Suppressor macrophage (primary cell): ENCODE measurements around the gene LTB4R2.
A peak's percentile ranks its signal among the peaks of the same experiment; 100 is the strongest.
"Not testable (repeated sequence)": the region's sequence is repeated elsewhere in the genome, so short reads cannot be mapped to it uniquely, and the experiment has no call there.

ENCODE experiments used
- DNase-seq, 4 experiments: peaks; one replicate each; pipeline ENCODE4 v3.0.0-alpha.2; 2020 to 2022

LTB4R2 gene

GRCh38 chr14:24340606-24341005 lies 30.7 kb downstream of the LTB4R2 start:
- DNase-seq: no peak

- no peak for DNase-seq
Measured at GRCh38 chr14:24342889-24343288, 32.9 kb downstream of the LTB4R2 start.

DNA sequence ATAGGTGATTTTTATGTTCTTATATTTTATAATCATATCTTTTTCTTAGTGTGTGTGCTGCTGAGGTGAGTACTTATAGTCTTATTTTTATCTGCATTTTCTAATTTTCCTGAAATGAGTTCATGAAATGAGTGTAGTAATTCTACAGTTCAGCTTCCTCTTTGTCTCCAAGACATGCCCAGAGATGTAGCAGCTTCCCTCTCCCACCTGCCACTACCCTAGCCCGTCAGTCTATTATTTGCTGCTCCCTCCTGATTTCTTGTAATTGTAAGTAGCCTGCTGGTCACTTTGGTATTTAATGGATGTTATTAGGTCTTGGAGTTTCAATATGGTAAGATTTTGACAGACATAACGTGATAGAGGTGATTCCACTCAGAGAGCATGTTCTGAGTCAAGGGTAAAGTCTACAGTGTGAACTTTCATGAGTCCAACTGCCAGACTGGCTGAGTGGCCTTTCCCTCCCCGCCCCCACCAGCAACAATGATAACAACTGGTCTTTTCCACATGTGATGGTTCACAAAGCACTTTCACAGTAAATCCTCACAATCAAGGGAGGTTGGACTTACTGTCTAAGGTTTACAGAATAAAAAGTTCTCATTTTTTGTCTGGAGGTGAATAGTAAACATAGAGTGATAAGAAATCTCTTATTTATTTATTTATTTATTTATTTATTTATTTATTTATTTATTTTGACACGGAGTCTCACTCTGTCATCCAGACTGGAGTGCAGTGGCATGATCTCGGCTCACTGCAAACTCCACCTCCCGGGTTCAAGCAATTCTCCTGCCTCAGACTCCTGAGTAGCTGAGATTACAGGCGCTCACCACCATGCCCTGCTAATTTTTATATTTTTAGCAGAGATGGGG lies 34.1 kb downstream of the LTB4R2 start:
- peak in 1 of 4 experiments; percentile 32 for DNase-seq

- DNase-seq: no peak
Measured at GRCh38 chr14:24347134-24347533, 37.2 kb downstream of the LTB4R2 start.

DNA sequence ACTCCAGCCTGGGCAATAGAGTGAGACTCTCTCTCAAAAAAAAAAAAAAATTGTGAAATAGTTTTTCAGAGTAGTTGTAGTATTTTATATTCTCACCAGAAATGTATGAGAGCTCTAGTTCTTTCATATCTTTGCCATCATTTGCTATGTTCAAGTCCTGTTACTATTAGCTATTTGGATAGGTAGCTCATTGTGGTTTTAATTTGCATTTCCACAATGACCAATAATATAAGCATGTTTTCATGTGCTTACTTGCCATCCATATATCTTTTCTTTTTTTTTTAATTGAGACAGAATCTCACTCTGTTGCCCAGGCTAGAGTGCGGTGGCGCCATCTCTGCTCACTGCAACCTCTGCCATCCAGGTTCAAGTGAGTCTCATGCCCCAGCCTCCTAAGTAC lies 38.2 kb downstream of the LTB4R2 start:
- DNase-seq: no peak

DNA sequence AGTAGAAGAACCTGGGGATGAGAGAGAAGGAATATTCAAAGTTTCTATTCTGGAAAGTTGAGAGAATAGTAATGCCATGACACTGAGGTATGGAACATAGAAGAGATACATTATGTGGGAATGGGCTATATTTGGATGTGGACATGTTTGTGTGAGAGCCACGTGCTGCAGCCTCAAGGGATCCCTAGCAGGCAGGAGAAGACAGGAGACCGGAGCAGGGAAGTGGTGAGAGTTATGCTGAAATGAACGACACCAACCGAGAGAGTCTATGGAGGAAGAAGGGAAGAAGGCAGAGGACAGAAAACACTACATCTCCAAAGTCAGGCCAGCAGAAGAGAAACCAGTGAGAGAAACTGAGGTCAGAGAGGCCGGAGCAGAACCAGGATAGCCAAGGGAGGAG lies 39.8 kb downstream of the LTB4R2 start:
- no peak for DNase-seq

DNA sequence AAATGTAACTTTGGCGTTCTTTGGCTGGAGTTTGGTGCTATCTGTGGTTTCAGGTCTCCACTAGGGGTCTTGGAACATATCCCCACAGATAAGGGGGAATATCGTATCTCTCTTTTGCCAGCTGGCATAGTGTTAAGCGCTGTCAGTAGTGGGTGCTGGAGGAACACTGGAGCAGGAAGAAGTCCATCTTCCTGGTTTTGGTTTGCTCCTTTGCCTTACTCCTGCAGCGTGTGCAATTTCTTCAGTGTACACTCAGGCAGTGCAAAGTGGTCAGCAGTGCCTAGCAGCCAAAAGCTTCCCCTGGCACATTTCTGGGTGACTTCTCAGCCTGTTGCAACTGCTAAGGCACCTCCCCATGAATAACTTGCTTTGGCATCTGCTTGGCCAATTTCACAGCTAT lies 41.6 kb downstream of the LTB4R2 start:
- DNase-seq: peak; percentile 62 to 79 (median 74)

- DNase-seq: peak in 2 of 4 experiments; percentile 57 to 63
Measured at GRCh38 chr14:24353559-24354481, 43.9 kb downstream of the LTB4R2 start.

- not testable (repeated sequence) for DNase-seq
Measured at GRCh38 chr14:24354482-24354825, 44.5 kb downstream of the LTB4R2 start.

DNA sequence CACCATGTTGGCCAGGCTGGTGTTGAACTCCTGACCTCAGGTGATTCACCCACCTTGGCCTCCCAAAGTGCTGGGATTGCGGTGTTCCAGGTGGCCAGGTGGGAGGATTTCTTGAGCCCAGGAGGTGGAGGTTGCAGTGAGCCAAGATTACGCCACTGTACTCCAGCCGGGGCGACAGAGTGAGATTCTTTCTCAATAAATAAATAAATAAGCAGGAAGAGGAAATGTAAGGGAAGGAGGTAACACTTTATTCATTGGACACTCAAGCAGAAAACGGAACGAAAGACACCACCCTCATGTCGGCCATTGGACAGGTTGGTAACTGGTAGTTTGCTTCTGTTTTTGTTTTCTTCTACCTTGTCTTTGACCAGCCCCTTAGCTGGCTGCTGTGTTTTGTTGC lies 45.1 kb downstream of the LTB4R2 start:
- DNase-seq: no peak

DNA sequence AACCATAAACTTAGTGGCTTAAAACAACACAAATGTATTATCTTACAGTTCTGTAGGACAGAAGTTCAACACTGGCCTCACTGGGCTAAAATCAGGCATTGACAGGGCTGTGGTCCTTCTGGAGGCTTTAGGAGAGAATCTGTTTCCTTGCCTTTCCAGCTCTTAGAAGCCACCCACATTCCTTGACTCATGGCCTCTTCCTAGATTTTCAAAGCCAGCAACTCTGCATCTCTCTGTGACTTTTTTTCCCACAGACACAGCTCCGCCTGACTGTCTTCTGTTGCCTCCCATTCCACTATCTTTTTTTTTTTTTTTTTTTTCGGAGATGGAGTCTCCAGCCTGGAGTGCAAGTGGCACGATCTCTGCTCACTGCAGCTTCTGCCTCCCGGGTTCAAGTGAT lies 46.3 kb downstream of the LTB4R2 start:
- no peak for DNase-seq

DNA sequence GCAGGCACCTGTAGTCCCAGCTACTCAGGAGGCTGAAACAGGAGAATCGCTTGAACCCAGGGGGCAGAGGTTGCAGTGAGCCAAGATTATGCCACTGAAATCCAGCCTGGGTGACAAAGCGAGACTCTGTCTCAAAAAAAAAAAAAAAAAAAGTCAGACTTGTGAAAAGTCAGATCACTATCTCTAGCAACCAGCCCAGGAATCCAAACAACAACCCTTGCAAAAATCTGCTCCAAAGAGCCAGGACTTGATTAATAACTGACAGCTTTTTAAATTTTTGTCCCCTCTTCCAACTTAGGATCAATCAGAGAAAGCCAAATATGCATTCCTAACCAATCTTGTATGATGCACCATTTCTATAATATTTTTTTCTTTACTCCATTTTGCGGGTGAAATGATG lies 50.3 kb downstream of the LTB4R2 start:
- DNase-seq: no peak

DNA sequence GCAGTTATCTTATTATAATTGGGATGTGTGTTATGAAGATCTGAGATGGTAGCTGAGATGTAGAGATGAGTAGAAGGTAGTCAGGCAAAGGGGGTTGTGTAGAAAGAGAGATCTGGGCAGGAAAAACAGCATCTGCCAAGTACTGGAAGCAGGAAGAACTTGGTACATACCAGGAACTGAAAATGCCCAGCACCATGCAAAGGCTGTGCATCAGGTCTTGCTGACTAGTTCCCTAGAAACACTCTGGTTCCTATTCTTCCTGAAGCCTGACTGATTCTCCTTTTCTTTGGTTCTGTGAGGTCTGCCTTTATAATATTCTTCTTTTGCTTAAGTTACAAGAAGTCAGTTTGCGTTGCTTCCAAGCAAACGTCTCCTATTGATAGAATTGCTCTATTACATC lies 51.4 kb downstream of the LTB4R2 start:
- peak; percentile 44 to 77 (median 65) for DNase-seq
